GM12878 (cell line): Measurements from ENCODE around the gene CDH15. TPM values are rescaled to one million over a fixed set of nuclear protein-coding genes. Genes with fewer than 3 reads are reported as not detected.

Experiments used
- ATAC-seq: fragments of 200-7000 bp; cut with Tn5 transposase; 3 replicates; pipeline ENCODE4 v1.9.1; 2020; ENCODE audit warnings: mild to moderate bottlenecking, moderate library complexity
- BruUV-seq: library from RNA; stranded (reverse); fragments of 400-500 nt; replicated peaks from 2 replicates; lab custom pipeline; 2021; lab: Mats Ljungman, UMichigan
- CTCF ChIA-PET: fragments of 300-600 bp; sonication (Branson Sonifier 250); formaldehyde crosslinking; extraction: SDS; loops from one replicate; lab custom pipeline; 2021; ENCODE audit warnings: inconsistent platforms; lab: Yijun Ruan, JAX
- POLR2A ChIA-PET: fragments of 350-600 bp; formaldehyde crosslinking; extraction: SDS; loops from one replicate; lab custom pipeline; 2021; ENCODE audit warnings: inconsistent platforms; lab: Charles Lee
- RAD21 ChIA-PET: fragments of 300-600 bp; sonication (Branson Sonifier 250); formaldehyde crosslinking; loops from one replicate; lab custom pipeline; 2023; ENCODE audit warnings: antibody characterized with exemption; ENCODE audit not compliant: unreplicated experiment; lab: Charles Lee
- SMC1A ChIA-PET: fragments of 300-600 bp; sonication (Branson Sonifier 250); formaldehyde crosslinking; loops from one replicate; lab custom pipeline; 2023; ENCODE audit not compliant: unreplicated experiment, uncharacterized antibody; lab: Charles Lee
- DNase-seq: peaks from one replicate; pipeline ENCODE4 v3.0.0-alpha.2; 2011; ENCODE audit warnings: low read depth, low spot score
- FAIRE-seq: peaks from 3 replicates; lab custom pipeline; 2011; peaks lifted over from hg19 to GRCh38; lab: Jason Lieb, UNC
- H2AFZ ChIP-seq: 2 replicates; pipeline ENCODE4 v1.6.0; 2011; ENCODE audit warnings: low read depth, low read length, control low read depth; ENCODE audit not compliant: control insufficient read depth
- H3K27ac ChIP-seq: 2 replicates; pipeline ENCODE4 v1.5.1; 2011; ENCODE audit warnings: control low read depth; ENCODE audit not compliant: control insufficient read depth, insufficient read depth
- H3K27me3 ChIP-seq, 2 experiments: replicated peaks in 1 of 2; 2 replicates each; pipeline versions ENCODE4 v1.6.0 to v1.6.1; 2011; ENCODE audit warnings: low read length in 1 of 2; ENCODE audit not compliant: control insufficient read depth in 2 of 2, insufficient read depth in 2 of 2
- H3K36me3 ChIP-seq, 2 experiments: 2 replicates each; pipeline ENCODE4 v1.5.1; 2011; ENCODE audit warnings: low read length in 1 of 2; ENCODE audit not compliant: control insufficient read depth in 2 of 2, insufficient read depth in 2 of 2
- H3K4me1 ChIP-seq: 2 replicates; pipeline ENCODE4 v1.6.1; 2011; ENCODE audit warnings: mild to moderate bottlenecking, low read length, moderate library complexity, mixed read lengths; ENCODE audit not compliant: control insufficient read depth, insufficient read depth
- H3K4me2 ChIP-seq: 2 replicates; pipeline ENCODE4 v1.6.0; 2011; ENCODE audit warnings: control low read depth; ENCODE audit not compliant: control insufficient read depth, insufficient read depth
- H3K4me3 ChIP-seq: fragments of 200-600 bp; sonication (generic); 2 replicates; pipeline ENCODE4 v1.5.1; 2016
- H3K79me2 ChIP-seq: 2 replicates; pipeline ENCODE4 v1.6.0; 2011; ENCODE audit warnings: low read length; ENCODE audit not compliant: control insufficient read depth, insufficient read depth
- H3K9ac ChIP-seq: 2 replicates; pipeline ENCODE4 v1.8.0; 2011; ENCODE audit warnings: low read length, control low read depth, mixed read lengths; ENCODE audit not compliant: control insufficient read depth, insufficient read depth
- H3K9me3 ChIP-seq: replicated peaks from 3 replicates; pipeline ENCODE4 v1.5.1; 2011; ENCODE audit warnings: mild to moderate bottlenecking, low read length; ENCODE audit not compliant: control insufficient read depth, insufficient read depth
- H4K20me1 ChIP-seq: 2 replicates; pipeline ENCODE4 v1.6.0; 2011; ENCODE audit not compliant: control insufficient read depth, insufficient read depth
- E2F8 ChIP-seq: fragments of 450-650 bp; IDR thresholded peaks from 2 replicates; pipeline ENCODE4 v1.6.1; 2018; ENCODE audit warnings: mild to moderate bottlenecking, low read depth, moderate library complexity; ENCODE audit not compliant: partially characterized antibody
- HSF1 ChIP-seq: fragments of 150-350 bp; IDR thresholded peaks from 2 replicates; pipeline ENCODE4 v1.6.1; 2014; ENCODE audit warnings: mild to moderate bottlenecking, low read depth, low read length
- MTA2 ChIP-seq: fragments of 450-650 bp; IDR thresholded peaks from 2 replicates; pipeline ENCODE4 v1.6.1; 2016; ENCODE audit warnings: low read depth, mild to moderate bottlenecking, moderate library complexity
- MYC ChIP-seq: IDR thresholded peaks from 2 replicates; pipeline ENCODE4 v1.6.1; 2011; ENCODE audit warnings: mild to moderate bottlenecking, low read length, moderate library complexity, inconsistent platforms; ENCODE audit not compliant: insufficient read depth, insufficient replicate concordance, insufficient read length, severe bottlenecking
- NFYB ChIP-seq: IDR thresholded peaks from 2 replicates; pipeline ENCODE4 v1.6.1; 2011; ENCODE audit warnings: low read depth, mild to moderate bottlenecking, low read length, improper control_type of control experiment, moderate library complexity; ENCODE audit not compliant: insufficient read depth
- RUNX3 ChIP-seq: IDR thresholded peaks from 2 replicates; pipeline ENCODE4 v1.6.1; 2012; ENCODE audit warnings: low read length, inconsistent platforms
- SREBF1 ChIP-seq: IDR thresholded peaks from 2 replicates; pipeline ENCODE4 v1.6.1; 2012; ENCODE audit warnings: mild to moderate bottlenecking, low read length
- USF1 ChIP-seq: IDR thresholded peaks from 2 replicates; pipeline ENCODE4 v1.6.1; 2011; ENCODE audit warnings: borderline replicate concordance, low read depth, mild to moderate bottlenecking, moderate library complexity, mixed read lengths, low read length; ENCODE audit not compliant: insufficient read depth; ENCODE audit errors: extremely low read length
- YBX1 ChIP-seq: fragments of 450-650 bp; IDR thresholded peaks from 2 replicates; pipeline ENCODE4 v1.6.1; 2016; ENCODE audit warnings: antibody characterized with exemption
- ZBTB33 ChIP-seq: fragments of 450-650 bp; IDR thresholded peaks from 2 replicates; pipeline ENCODE4 v1.6.1; 2017; ENCODE audit warnings: mild to moderate bottlenecking
- ZNF384 ChIP-seq: IDR thresholded peaks from 2 replicates; pipeline ENCODE4 v1.6.1; 2012; ENCODE audit warnings: low read depth, mild to moderate bottlenecking, low read length, improper control_type of control experiment, borderline replicate concordance
- WGBS: methylation state at CpG from one replicate; pipeline ENCODE4 v1.1.6; 2016; ENCODE audit warnings: low lambda C conversion rate; ENCODE audit not compliant: insufficient replicate concordance, insufficient coverage; ENCODE audit errors: missing lambda C conversion rate; 5-methylcytosine and 5-hydroxymethylcytosine counted together
- in situ Hi-C: fragments of 300-500 bp; cut with MboI; formaldehyde crosslinking; loops from 9 replicates; pipeline ENCODE4 v1.14.3; 2018; ENCODE audit warnings: mixed read lengths
- intact Hi-C: fragments of 100-400 bp; cut with micrococcal nuclease; formaldehyde crosslinking; loops from one replicate; pipeline ENCODE4 v1.14.2; 2022; ENCODE audit not compliant: unreplicated experiment
- polyA plus RNA-seq, 11 experiments: library from polyadenylated mRNA; depleted of rRNA in 4 of 11; unstranded in 6 of 11; stranded (reverse) in 5 of 11; fragments of >200 nt; fragmentation: Nextera tagmentation in 4 of 11; fragmentation: Illumina TruSeq in 1 of 11; extraction: Ambion mirVana in 4 of 11; extraction: Trizol in 1 of 11; gene quantifications; 1 replicate in 1 of 11; 2 replicates in 10 of 11; pipeline versions ENCODE4 v1.2.1 to v1.2.3, GENCODE V29; 2011 to 2016; ENCODE audit warnings: inconsistent platforms in 2 of 11, missing spikeins in 2 of 11, low read depth in 1 of 11
- total RNA-seq, 4 experiments: library from RNA; depleted of rRNA in 3 of 4; stranded (reverse); fragments of >200 nt in 3 of 4; fragmentation: Illumina TruSeq in 1 of 4; extraction: Trizol in 1 of 4; gene quantifications; 2 replicates each; pipeline versions ENCODE4 v1.2.1 to v1.2.3, GENCODE V29; 2013 to 2021

The CDH15 gene
- total and polyA plus RNA-seq, 10 of the 15 experiments (the other 5 are each of a cell fraction or from before 2014, with no cell fraction given): 0.02 to 0.06 TPM; not detected in 8

- TF ChIP-seq E2F8 (no peak), NFYB (no peak)
Measured at GRCh38 chr16:89176717-89177116, 5.2 kb downstream of the CDH15 start (continued).

- no peak overlapping the region for H3K4me3 ChIP-seq
- ChIA-PET SMC1A (no interaction called here), CTCF (interaction anchor here (1.5 kb wide), 1 partner anchor 10 kb away, joined by 6 read pairs; no protein-coding TSS in a partner anchor), RAD21 (no interaction called here), POLR2A (no interaction called here)
- no peak overlapping the region for H3K27ac ChIP-seq
- H3K4me1 ChIP-seq: no peaks in the 10 kb centered on the region
- no peak overlapping the region for H3K4me2 ChIP-seq
- intact Hi-C loops: no loop called here
- no peak overlapping the region for H3K9ac ChIP-seq
- no peaks in the 10 kb centered on the region; a peak in 1 of 4 replicates for H3K27me3 ChIP-seq
- H3K9me3 ChIP-seq: no peaks in the 10 kb centered on the region
- no peaks in the 10 kb centered on the region; the same call in 1 of the 2 replicates for H4K20me1 ChIP-seq
- no TSS peak for BruUV-seq
- WGBS: 56% methylated on average over 11 of the region's 12 CpGs
- no peak overlapping the region for H2AFZ ChIP-seq
- FAIRE-seq (no peak), ATAC-seq (no peak), DNase-seq (no peak)
- no peaks in the 10 kb centered on the region for H3K36me3 ChIP-seq
- H3K79me2 ChIP-seq: no peaks in the 10 kb centered on the region
- TF ChIP-seq MYC (no peak), HSF1 (no peak), RUNX3 (no peak), MTA2 (no peak), ZNF384 (no peak), USF1 (no peak), ZBTB33 (no peak), SREBF1 (no peak), YBX1 (no peak)
- in situ Hi-C loops: no loop called here
Measured at GRCh38 chr16:89177501-89177900, 6.0 kb downstream of the CDH15 start.
